ENCODE measurements around the gene MKKS. TPM values are rescaled to one million over a fixed set of nuclear protein-coding genes. Genes with fewer than 3 reads are reported as not detected.
A peak's percentile ranks its signal among the peaks of the same experiment; 100 is the strongest.

The MKKS gene
- total and polyA plus RNA-seq, 9 of the 15 experiments (the other 6 are each of a cell fraction or from before 2014, with no cell fraction given): 6.8 to 26.8 (median 12.0) TPM

GRCh38 chr20:10434832-10435812 is 1.1 kb upstream of the MKKS start, which contains the start of gene SLX4IP (continued):
- no peak for TF ChIP-seq XRCC5 (IDR thresholded peaks at IDR 0.05; ENCODE audit: low read depth, low read length)
- TF ChIP-seq, protein P1, sequence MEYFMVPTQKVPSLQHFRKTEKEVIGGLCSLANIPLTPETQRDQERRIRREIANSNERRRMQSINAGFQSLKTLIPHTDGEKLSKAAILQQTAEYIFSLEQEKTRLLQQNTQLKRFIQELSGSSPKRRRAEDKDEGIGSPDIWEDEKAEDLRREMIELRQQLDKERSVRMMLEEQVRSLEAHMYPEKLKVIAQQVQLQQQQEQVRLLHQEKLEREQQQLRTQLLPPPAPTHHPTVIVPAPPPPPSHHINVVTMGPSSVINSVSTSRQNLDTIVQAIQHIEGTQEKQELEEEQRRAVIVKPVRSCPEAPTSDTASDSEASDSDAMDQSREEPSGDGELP (CRISPR knock-in tag; IDR thresholded peaks at IDR 0.05; ENCODE audit: borderline replicate concordance): peak; percentile 32; the same call in 1 of the 2 replicates
- peak; percentile 97 for TF ChIP-seq HCFC1 (IDR thresholded peaks at IDR 0.05; ENCODE audit: low read depth, low read length)
- no peak for TF ChIP-seq FIP1L1 (IDR thresholded peaks at IDR 0.05; ENCODE audit: low read depth, low read length, poor library complexity, severe bottlenecking)
- TF ChIP-seq GATAD2B (IDR thresholded peaks at IDR 0.05; ENCODE audit: borderline replicate concordance): no peak
- TF ChIP-seq, protein P2, sequence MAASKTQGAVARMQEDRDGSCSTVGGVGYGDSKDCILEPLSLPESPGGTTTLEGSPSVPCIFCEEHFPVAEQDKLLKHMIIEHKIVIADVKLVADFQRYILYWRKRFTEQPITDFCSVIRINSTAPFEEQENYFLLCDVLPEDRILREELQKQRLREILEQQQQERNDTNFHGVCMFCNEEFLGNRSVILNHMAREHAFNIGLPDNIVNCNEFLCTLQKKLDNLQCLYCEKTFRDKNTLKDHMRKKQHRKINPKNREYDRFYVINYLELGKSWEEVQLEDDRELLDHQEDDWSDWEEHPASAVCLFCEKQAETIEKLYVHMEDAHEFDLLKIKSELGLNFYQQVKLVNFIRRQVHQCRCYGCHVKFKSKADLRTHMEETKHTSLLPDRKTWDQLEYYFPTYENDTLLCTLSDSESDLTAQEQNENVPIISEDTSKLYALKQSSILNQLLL (CRISPR knock-in tag; IDR thresholded peaks at IDR 0.05; ENCODE audit: borderline replicate concordance): no peak
- TF ChIP-seq SOX6 (IDR thresholded peaks at IDR 0.05): no peak
- TF ChIP-seq, protein P3, sequence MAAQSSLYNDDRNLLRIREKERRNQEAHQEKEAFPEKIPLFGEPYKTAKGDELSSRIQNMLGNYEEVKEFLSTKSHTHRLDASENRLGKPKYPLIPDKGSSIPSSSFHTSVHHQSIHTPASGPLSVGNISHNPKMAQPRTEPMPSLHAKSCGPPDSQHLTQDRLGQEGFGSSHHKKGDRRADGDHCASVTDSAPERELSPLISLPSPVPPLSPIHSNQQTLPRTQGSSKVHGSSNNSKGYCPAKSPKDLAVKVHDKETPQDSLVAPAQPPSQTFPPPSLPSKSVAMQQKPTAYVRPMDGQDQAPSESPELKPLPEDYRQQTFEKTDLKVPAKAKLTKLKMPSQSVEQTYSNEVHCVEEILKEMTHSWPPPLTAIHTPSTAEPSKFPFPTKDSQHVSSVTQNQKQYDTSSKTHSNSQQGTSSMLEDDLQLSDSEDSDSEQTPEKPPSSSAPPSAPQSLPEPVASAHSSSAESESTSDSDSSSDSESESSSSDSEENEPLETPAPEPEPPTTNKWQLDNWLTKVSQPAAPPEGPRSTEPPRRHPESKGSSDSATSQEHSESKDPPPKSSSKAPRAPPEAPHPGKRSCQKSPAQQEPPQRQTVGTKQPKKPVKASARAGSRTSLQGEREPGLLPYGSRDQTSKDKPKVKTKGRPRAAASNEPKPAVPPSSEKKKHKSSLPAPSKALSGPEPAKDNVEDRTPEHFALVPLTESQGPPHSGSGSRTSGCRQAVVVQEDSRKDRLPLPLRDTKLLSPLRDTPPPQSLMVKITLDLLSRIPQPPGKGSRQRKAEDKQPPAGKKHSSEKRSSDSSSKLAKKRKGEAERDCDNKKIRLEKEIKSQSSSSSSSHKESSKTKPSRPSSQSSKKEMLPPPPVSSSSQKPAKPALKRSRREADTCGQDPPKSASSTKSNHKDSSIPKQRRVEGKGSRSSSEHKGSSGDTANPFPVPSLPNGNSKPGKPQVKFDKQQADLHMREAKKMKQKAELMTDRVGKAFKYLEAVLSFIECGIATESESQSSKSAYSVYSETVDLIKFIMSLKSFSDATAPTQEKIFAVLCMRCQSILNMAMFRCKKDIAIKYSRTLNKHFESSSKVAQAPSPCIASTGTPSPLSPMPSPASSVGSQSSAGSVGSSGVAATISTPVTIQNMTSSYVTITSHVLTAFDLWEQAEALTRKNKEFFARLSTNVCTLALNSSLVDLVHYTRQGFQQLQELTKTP (IDR thresholded peaks at IDR 0.05; ENCODE audit: low read depth in 1 of 2, partially characterized antibody in 2 of 2): peak in 1 of 2 experiments; percentile 33
- peak; percentile 95 for TF ChIP-seq NR2C1 (IDR thresholded peaks at IDR 0.05)
- TF ChIP-seq NR2C1 (tag; IDR thresholded peaks at IDR 0.05): peak; percentile 95
- TF ChIP-seq AFF4 (CRISPR knock-in tag; IDR thresholded peaks at IDR 0.05): no peak
- TF ChIP-seq TRIM24 (IDR thresholded peaks at IDR 0.05): no peak
- no peak for TF ChIP-seq ZNF740 (CRISPR knock-in tag; IDR thresholded peaks at IDR 0.05)
- TF ChIP-seq ZNF740 (tag; IDR thresholded peaks at IDR 0.05): no peak
